HCT116 (cell line): ENCODE data around the gene PXYLP1. TPM values are rescaled to one million over a fixed set of nuclear protein-coding genes. Genes with fewer than 3 reads are reported as not detected.

ENCODE experiments used
- ATAC-seq: fragments of 200-7000 bp; cut with Tn5 transposase; 2 replicates; pipeline ENCODE4 v1.9.1; 2020; ENCODE audit warnings: mild to moderate bottlenecking, moderate library complexity
- BruUV-seq: library from RNA; stranded (reverse); fragments of 400-500 nt; replicated peaks from 2 replicates; lab custom pipeline; 2021; lab: Mats Ljungman, UMichigan
- CTCF ChIA-PET: fragments of 300-600 bp; sonication (Branson Sonifier 250); formaldehyde crosslinking; loops from one replicate; lab custom pipeline; 2021; ENCODE audit warnings: antibody characterized with exemption; lab: Charles Lee
- POLR2A ChIA-PET: fragments of 300-600, 350-600 bp; sonication (Branson Sonifier 250); formaldehyde crosslinking; loops from one replicate; lab custom pipeline; 2021; ENCODE audit warnings: antibody characterized with exemption; lab: Charles Lee
- RAD21 ChIA-PET, 2 experiments: fragments of 300-600 bp; sonication (Branson Sonifier 250); formaldehyde crosslinking; loops; one replicate each; lab custom pipeline; 2023; ENCODE audit warnings: low total read pairs in 2 of 2; ENCODE audit not compliant: uncharacterized antibody in 2 of 2, unreplicated experiment in 2 of 2, low non-redundant PET in 1 of 2; lab: Charles Lee
- DNase-seq: peaks from one replicate; pipeline ENCODE4 v3.0.0-alpha.2; 2010; ENCODE audit warnings: low read depth, low spot score
- H2AFZ ChIP-seq: fragments of 200-600 bp; shearing (Covaris generic), sonication (generic); 2 replicates; pipeline ENCODE4 v1.6.1; 2017; ENCODE audit warnings: low read depth, mixed run types, mixed read lengths, antibody characterized with exemption, low read length; ENCODE audit not compliant: poor library complexity, severe bottlenecking
- H3K27ac ChIP-seq: 2 replicates; pipeline ENCODE4 v1.5.1; 2012; ENCODE audit warnings: low read depth, low read length
- H3K27me3 ChIP-seq: fragments of 200-600 bp; sonication (generic); 2 replicates; pipeline ENCODE4 v1.6.1; 2016; ENCODE audit warnings: mixed run types, low read length, mixed read lengths; ENCODE audit not compliant: insufficient read depth
- H3K36me3 ChIP-seq, 2 experiments: fragments of 200-500 bp in 1 of 2; fragments of 200-600 bp in 1 of 2; sonication (Bioruptor generic) in 1 of 2; sonication (generic) in 1 of 2; 2 replicates each; pipeline versions ENCODE4 v1.5.1 to v1.6.1; 2014 to 2016; ENCODE audit warnings: low read length in 2 of 2, inconsistent platforms in 1 of 2, mixed read lengths in 1 of 2, mixed run types in 1 of 2; ENCODE audit not compliant: insufficient read depth in 2 of 2, control insufficient read depth in 1 of 2
- H3K4me1 ChIP-seq, 2 experiments: fragments of 200-600 bp in 1 of 2; sonication (generic) in 1 of 2; 2 replicates each; pipeline versions ENCODE4 v1.5.1 to v1.6.1; 2012 to 2017; ENCODE audit warnings: low read length in 2 of 2, inconsistent platforms in 1 of 2, mild to moderate bottlenecking in 1 of 2, mixed read lengths in 1 of 2, mixed run types in 1 of 2, moderate library complexity in 1 of 2; ENCODE audit not compliant: insufficient read depth in 2 of 2, control insufficient read depth in 1 of 2
- H3K4me2 ChIP-seq: fragments of 200-600 bp; sonication (generic); 2 replicates; pipeline ENCODE4 v1.6.1; 2017; ENCODE audit warnings: mixed run types, low read length, mixed read lengths
- H3K4me3 ChIP-seq, 2 experiments: fragments of 200-600 bp in 1 of 2; sonication (generic) in 1 of 2; replicated peaks in 1 of 2; 2 replicates each; pipeline ENCODE4 v1.5.1; 2011 to 2016; ENCODE audit warnings: low read length in 2 of 2, control low read depth in 1 of 2, low read depth in 1 of 2, mild to moderate bottlenecking in 1 of 2, mixed read lengths in 1 of 2, mixed run types in 1 of 2
- H3K79me2 ChIP-seq: fragments of 200-600 bp; sonication (generic); 2 replicates; pipeline ENCODE4 v1.6.1; 2017; ENCODE audit warnings: mild to moderate bottlenecking, mixed run types, low read length, moderate library complexity, mixed read lengths; ENCODE audit not compliant: insufficient read depth
- H3K9ac ChIP-seq: fragments of 200-600 bp; sonication (generic); 2 replicates; pipeline ENCODE4 v1.6.1; 2016; ENCODE audit warnings: low read length, mixed read lengths
- H3K9me2 ChIP-seq: fragments of 200-600 bp; sonication (generic), shearing (Covaris generic); 2 replicates; pipeline ENCODE4 v1.6.1; 2017; ENCODE audit warnings: mixed run types, mild to moderate bottlenecking, moderate library complexity; ENCODE audit not compliant: insufficient read depth
- H3K9me3 ChIP-seq, 2 experiments: fragments of 200-500 bp in 1 of 2; fragments of 200-600 bp in 1 of 2; sonication (Bioruptor generic) in 1 of 2; sonication (generic) in 1 of 2; 2 replicates each; pipeline ENCODE4 v1.6.1; 2014 to 2017; ENCODE audit warnings: low read length in 2 of 2, mixed read lengths in 2 of 2, inconsistent platforms in 1 of 2, low read depth in 1 of 2, mild to moderate bottlenecking in 1 of 2, mixed run types in 1 of 2, moderate library complexity in 1 of 2; ENCODE audit not compliant: control insufficient read depth in 1 of 2, insufficient read depth in 1 of 2
- H4K20me1 ChIP-seq: fragments of 200-600 bp; sonication (generic), shearing (Covaris generic); 2 replicates; pipeline ENCODE4 v1.6.1; 2017; ENCODE audit warnings: mixed run types, mild to moderate bottlenecking, moderate library complexity; ENCODE audit not compliant: insufficient read depth
- CBX3 ChIP-seq: IDR thresholded peaks from 2 replicates; pipeline ENCODE4 v1.6.1; 2012; ENCODE audit warnings: low read depth
- ELF1 ChIP-seq: IDR thresholded peaks from 2 replicates; pipeline ENCODE4 v1.6.1; 2012; ENCODE audit warnings: low read depth, borderline replicate concordance
- FOSL1 ChIP-seq: IDR thresholded peaks from 2 replicates; pipeline ENCODE4 v1.6.1; 2012; ENCODE audit warnings: low read depth
- JUND ChIP-seq: IDR thresholded peaks from 2 replicates; pipeline ENCODE4 v1.6.1; 2012
- POLR2A ChIP-seq: IDR thresholded peaks from 2 replicates; pipeline ENCODE4 v1.7.0; 2011; ENCODE audit warnings: borderline replicate concordance; ENCODE audit not compliant: insufficient read depth, insufficient read length; ENCODE audit errors: extremely low read depth
- POLR2AphosphoS5 ChIP-seq: IDR thresholded peaks from 2 replicates; pipeline ENCODE4 v1.6.1; 2011; ENCODE audit warnings: mild to moderate bottlenecking, low read depth, low read length, moderate library complexity
- RAD21 ChIP-seq: IDR thresholded peaks from 2 replicates; pipeline ENCODE4 v1.6.1; 2012; ENCODE audit warnings: low read depth, mild to moderate bottlenecking
- TCF7L2 ChIP-seq: IDR thresholded peaks from 2 replicates; pipeline ENCODE4 v1.7.0; 2011; ENCODE audit warnings: borderline replicate concordance, inconsistent platforms; ENCODE audit not compliant: insufficient read depth, insufficient read length; ENCODE audit errors: extremely low read depth
- ZBTB33 ChIP-seq: IDR thresholded peaks from 2 replicates; pipeline ENCODE4 v1.6.1; 2011; ENCODE audit warnings: mild to moderate bottlenecking, low read length, moderate library complexity; ENCODE audit not compliant: insufficient replicate concordance; ENCODE audit errors: extremely low read depth
- intact Hi-C: fragments of 100-400 bp; cut with micrococcal nuclease; formaldehyde crosslinking; loops from 2 replicates; pipeline ENCODE4 v1.10.0; 2022
- total RNA-seq: library from RNA; stranded (reverse); gene quantifications from one replicate; pipeline ENCODE4 v1.2.1, GENCODE V29; 2021; ENCODE audit not compliant: unreplicated experiment
- TF ChIP-seq, protein P1 (sequence below), 3 experiments: fragments of 200-600 bp in 1 of 3; sonication (generic) in 1 of 3; IDR thresholded peaks in 2 of 3; conservative IDR thresholded peaks in 1 of 3; 2 replicates each; pipeline ENCODE4 v1.5.1; 2012 to 2017; ENCODE audit warnings: low read depth in 2 of 3, low read length in 2 of 3, antibody characterized with exemption in 1 of 3, borderline replicate concordance in 1 of 3, control low read depth in 1 of 3, mild to moderate bottlenecking in 1 of 3, mixed read lengths in 1 of 3, mixed run types in 1 of 3, moderate library complexity in 1 of 3; ENCODE audit not compliant: insufficient read depth in 1 of 3

PXYLP1 gene
- total RNA-seq, 1 experiment from 2014 or later: 15.3 TPM

DNA sequence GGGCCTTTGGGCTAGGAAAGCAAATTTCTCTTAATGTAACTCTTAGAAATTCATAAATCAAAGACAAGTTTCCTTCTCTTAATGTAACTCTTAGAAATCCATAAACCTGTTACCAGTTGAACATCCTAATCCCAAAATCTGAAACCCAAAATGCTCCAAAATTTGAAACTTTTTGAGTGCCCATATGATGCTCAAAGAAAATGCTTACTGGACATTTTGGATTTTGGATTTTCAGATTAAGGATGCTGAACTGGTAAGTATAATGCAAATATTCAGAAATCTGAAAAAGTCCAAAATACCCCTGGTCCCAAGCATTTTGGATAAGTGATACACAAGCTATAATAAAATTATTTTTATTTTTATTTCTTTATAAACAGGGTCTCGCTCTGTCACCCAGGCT, 85.2 kb downstream of the PXYLP1 start:
- no TSS peak for BruUV-seq
- CTCF ChIA-PET: interaction anchor here (1.2 kb wide), 1 partner anchor 132 kb away, joined by 3 read pairs; no protein-coding TSS in a partner anchor
- H3K36me3 ChIP-seq: no peaks in the 10 kb centered on the region

More for the DNA sequence above, 85.2 kb downstream of the PXYLP1 start:
- no peak for TF ChIP-seq RAD21
- TF ChIP-seq TCF7L2: no peak
- no peak for TF ChIP-seq ELF1
- TF ChIP-seq POLR2A: no peak
- no peak for TF ChIP-seq POLR2AphosphoS5
- no peak for TF ChIP-seq ZBTB33
- TF ChIP-seq FOSL1: no peak
- TF ChIP-seq CBX3: no peak
- no peak for TF ChIP-seq JUND
- TF ChIP-seq, protein P1, sequence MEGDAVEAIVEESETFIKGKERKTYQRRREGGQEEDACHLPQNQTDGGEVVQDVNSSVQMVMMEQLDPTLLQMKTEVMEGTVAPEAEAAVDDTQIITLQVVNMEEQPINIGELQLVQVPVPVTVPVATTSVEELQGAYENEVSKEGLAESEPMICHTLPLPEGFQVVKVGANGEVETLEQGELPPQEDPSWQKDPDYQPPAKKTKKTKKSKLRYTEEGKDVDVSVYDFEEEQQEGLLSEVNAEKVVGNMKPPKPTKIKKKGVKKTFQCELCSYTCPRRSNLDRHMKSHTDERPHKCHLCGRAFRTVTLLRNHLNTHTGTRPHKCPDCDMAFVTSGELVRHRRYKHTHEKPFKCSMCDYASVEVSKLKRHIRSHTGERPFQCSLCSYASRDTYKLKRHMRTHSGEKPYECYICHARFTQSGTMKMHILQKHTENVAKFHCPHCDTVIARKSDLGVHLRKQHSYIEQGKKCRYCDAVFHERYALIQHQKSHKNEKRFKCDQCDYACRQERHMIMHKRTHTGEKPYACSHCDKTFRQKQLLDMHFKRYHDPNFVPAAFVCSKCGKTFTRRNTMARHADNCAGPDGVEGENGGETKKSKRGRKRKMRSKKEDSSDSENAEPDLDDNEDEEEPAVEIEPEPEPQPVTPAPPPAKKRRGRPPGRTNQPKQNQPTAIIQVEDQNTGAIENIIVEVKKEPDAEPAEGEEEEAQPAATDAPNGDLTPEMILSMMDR (IDR thresholded peaks at IDR 0.05 in 2 of 3, conservative IDR thresholded peaks at IDR 0.05 in 1 of 3; ENCODE audit: borderline replicate concordance in 1 of 3, insufficient read depth in 1 of 3, low read depth in 2 of 3, low read length in 2 of 3): no peak
- DNase-seq: no peak
- Histone ChIP-seq H3K27ac (no peak overlapping the region), H4K20me1 (no peaks in the 10 kb centered on the region), H2AFZ (no peak overlapping the region), H3K9me2 (no peaks in the 10 kb centered on the region), H3K9me3 (no peaks in the 10 kb centered on the region), H3K9ac (no peak overlapping the region), H3K4me2 (no peak overlapping the region), H3K4me1 (peaks cover 8 to 25% of the 10 kb centered on the region in 2 experiments; a peak in 3 of 4 replicates), H3K27me3 (no peaks in the 10 kb centered on the region), H3K4me3 (no peak overlapping the region), H3K79me2 (no peaks in the 10 kb centered on the region)
- ChIA-PET POLR2A (no interaction called here), RAD21 (no interaction called here)
- ATAC-seq: no peak
- intact Hi-C loops: no loop called here
